NCI-H1092 (cell line): ENCODE results near the gene PRKN.
A peak's percentile ranks its signal among the peaks of the same experiment; 100 is the strongest.

ENCODE experiments used
- DNase-seq: peaks from one replicate; lab custom pipeline; 2025; lab: John Stamatoyannopoulos, UW

Gene PRKN

DNA sequence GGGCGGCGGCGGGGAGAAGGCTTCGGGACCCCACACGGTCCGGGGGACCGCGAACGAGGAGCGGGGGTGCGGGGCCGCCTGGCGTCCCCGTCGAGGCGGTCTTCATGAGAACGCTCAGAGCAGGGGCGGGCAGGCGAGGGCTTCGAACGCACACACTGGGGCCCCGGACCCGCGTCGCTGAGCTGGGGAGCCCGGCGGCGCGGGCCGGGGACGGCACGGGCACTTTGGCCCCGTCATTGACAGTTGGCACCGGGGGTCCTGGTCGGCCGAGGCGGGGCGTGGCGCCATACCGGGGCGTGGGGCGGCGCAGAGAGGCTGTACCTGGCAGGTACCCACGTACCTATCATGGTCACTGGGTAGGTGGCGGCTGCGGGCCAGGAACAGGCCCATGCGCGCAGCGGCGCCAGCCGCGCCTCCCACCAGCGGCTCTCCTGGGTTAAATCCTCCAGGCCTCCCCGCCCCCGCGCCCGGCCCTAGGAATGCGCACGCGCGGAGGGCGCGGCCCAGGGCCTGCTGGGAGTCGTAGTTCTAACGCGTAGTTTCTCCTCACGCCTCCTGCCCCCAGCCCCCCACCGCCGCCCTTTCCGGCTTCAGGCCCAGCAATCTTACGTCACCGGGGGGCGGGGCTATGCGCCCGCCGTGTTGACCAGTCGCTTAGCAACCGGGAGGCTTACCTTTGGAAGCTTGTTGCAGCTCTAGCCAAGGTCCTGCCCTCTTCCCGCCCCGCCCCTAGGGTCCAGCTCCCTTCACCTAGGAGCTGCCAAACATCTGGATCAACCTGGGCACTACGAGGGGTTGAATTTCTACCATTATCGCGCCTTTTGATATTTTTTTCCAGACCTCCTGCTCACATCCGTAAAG is at the start of gene PRKN, which contains the start of gene PACRG:
PRKN (minus strand) TSS at position 445 of the 861 bp plus-strand sequence.
PACRG (plus strand) TSS at position 653 of the 861 bp plus-strand sequence.
- peak; percentile 100 for DNase-seq

GRCh38 chr6:162777091-162777490 is 49.5 kb upstream of the PRKN start:
- no peak for DNase-seq

GRCh38 chr6:162773996-162774395 is 46.4 kb upstream of the PRKN start:
- DNase-seq = no peak

- no peak for DNase-seq
Observed at GRCh38 chr6:162772466-162772865, 44.9 kb upstream of the PRKN start.

DNA sequence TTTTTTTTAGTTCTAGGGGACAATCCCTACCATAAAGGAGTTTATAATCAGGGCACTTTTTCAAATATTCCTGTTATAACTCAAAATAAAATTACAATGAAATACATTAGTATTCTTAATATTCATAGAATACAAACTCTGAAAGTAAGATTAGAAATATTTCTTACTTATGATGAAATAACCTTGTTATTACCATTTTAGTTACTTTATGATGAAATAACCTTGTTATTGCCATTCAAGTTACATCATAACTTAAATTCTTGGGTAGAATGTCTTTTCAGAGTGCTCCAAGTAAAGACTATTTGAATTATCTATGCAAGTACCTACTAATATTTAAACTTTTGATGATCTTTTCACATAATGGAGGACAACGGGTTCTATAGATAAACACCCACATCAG is 43.4 kb upstream of the PRKN start:
- no peak for DNase-seq

GRCh38 chr6:162770136-162770535 is 42.6 kb upstream of the PRKN start:
- no peak for DNase-seq

DNA sequence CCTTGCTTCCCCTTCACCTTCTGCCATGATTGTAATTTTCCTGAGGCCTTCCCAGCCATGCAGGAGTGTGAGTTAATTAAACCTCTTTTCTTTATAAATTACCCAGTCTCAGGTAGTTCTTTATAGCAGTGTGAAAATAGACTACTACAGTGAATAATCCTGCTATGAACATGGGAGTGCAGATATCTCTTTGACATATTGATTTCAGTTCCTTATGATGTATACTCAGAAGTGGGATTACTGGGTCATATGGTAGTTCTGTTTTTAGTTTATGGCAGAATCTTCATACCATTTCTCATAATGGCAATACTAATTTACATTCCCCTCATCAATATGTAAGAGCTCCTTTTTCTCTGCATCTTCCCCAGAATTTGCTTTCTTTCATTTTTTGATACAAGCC is 26.2 kb upstream of the PRKN start:
- no peak for DNase-seq

GRCh38 chr6:162751211-162751859 is 23.8 kb upstream of the PRKN start:
- DNase-seq = no peak

DNA sequence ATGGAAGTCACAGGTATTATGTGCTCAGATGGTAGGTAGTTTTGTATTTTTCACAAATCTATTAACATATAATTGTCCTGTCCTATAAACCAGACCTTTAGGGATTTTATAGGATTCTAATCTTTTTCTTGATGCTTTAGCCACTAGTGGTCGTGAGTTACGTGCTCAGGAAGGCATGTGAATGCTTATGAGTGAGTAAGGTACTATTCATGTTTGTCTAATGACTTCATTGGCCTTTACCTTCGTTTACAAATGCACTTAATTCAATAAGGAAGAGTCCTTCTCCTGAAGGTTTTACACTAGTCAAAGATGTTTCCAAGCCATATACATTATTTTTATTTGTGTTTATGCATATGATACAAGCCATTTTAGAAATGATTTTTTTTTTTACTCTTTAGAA is 23.2 kb upstream of the PRKN start:
- DNase-seq = no peak

GRCh38 chr6:162736961-162737360 is 9.4 kb upstream of the PRKN start:
- DNase-seq = no peak

- no peak for DNase-seq
Observed at GRCh38 chr6:162733489-162733888, 5.9 kb upstream of the PRKN start.

DNA sequence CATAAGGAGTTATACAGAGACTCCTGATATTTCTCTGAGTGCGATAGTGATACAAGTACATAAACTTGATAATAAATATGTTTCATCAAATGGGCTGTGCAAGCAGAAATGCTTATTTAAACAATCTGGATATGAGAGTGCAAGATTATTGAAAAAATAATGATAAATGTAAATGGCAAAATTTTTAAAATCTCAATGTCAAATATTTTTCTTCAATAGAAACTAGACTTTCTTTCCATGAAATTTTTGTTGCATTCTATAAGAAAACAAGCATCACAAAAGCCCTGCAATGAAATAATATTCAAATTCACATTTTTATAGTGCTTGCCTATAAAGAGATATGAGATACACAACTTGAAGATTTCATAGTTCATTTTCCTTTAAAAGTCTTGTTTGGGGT is 2.9 kb upstream of the PRKN start:
- DNase-seq = no peak

DNA sequence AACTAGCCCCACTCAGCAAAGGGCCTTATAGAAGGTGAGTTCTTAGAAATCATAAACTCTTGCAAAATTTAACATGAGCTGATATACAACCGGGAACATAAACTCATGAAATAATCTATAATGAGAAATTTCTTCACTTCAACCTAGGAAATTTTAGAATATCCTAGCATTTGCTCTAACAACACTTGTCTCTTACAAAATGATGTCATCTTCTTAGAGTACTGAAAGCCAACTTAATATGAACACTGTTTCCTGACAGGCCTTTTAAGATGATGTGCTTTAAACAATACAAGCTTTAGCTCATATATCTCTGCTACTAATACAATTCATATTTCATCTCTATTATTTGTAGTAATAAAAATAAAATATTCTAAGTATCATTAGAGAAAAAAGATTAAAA is 1.1 kb upstream of the PRKN start:
- DNase-seq = no peak

GRCh38 chr6:162728197-162728596 is 631 bp upstream of the PRKN start:
- no peak for DNase-seq

DNA sequence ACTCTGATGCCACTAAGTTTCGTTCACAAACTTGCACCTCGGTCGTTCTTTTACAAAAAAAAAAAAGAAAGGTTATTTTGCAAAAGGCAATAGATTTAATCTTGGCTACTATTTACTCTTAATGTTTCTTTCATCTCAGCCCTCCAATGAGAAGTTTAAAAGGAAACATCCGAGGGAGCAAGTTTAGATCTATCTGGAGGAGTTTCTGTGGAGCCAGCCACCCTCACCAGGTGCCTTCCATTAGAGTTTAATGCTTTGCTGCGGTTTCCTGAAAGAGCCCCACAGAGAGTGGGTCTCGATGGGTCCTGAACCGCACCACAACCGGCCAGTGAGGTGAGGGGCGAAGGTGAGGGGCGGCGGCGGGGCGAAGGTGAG is 632 bp downstream of the PRKN start:
- peak; percentile 56 for DNase-seq

- DNase-seq = no peak
Observed at GRCh38 chr6:162722633-162723032, 4.9 kb downstream of the PRKN start.

- DNase-seq = no peak
Observed at GRCh38 chr6:162722226-162722625, 5.3 kb downstream of the PRKN start.

DNA sequence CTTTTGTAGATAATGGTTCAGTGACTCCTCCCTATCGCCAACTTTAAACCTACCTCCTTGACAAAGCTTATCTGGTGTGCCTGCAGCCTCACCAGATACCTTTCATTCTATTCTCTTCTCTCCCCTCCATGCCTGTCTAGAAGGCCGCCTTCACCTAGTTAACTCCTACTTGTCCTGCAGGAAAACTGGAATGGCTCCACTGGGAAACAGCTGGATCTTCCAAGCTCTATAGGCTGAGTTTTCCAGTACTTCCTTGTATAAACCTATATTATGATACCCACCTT is 6.2 kb downstream of the PRKN start:
- no peak for DNase-seq

DNA sequence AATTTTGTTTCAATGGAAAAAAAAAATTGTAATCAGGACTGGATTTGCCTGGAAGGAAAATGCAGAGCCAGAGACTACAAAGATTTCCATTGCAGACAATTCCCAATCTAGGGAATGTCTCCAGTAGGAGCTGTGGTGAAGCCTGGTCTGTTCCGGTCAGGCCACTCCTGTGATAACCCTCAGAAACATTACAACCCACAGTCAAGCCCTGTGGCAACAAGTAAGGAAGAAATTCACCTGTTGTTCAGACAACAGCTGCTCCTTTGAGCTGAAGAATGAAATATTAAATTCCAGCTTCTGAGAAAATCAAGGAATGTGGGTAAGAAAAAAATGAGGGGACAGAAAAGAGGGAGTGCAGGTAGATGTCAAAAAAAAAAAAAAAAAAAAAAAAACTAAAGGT is 8.0 kb downstream of the PRKN start:
- no peak for DNase-seq

DNA sequence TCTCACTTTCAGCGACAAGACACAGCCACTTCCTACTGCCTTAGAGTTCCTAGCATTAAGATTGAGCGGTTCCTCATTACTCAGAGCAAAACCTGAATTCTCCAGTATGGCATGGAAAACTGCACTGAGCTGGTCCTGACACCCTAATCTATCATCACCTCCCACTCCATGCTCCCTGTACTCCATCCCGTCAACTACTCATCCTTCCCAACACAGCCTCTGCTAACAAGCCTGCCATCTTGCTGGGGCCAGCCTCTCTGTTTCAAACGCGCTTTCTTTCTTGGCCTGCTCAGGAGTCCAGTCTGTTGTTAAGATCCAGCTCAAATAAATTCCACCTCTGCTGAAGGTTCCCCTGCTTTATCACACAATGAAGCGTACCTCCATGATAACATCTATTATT is 12.0 kb downstream of the PRKN start:
- DNase-seq = no peak

DNA sequence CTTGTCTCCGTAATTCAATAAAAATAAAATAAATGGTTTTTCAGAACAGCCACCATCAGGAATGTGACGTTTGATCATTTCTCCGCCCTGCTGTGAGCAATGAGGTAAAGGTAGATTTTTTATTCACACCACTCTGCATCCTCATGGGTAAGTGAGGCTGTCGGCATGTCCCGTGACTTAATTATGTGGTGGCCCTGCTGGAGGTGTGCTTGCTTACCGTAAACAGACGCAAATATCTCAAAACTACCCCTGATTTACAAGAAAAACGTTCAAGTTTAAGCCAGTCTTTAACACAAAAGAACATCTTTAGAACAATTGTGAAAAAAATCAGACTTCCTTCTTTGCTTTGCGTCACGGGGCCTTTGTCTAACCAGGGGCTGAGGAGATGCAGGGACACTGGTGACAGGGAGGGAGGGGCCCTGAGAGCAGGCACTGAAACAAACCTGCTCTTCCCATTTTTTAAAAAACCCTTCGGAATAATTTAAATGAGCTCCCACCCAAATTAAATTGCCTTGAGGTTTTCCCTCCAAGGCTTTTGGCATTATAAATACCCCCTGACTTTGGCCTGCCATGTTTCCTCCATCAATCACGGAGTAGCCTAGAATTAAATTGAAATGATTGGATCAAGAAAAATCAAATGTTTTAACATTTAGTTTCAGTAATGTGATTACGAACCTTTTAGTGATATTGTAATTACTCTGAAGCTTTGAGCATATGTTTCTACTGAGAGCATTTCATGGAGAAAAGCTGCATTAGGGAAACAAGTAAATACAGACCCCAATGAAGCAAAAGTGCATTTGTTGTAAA is 13.4 kb downstream of the PRKN start:
- DNase-seq = no peak

DNA sequence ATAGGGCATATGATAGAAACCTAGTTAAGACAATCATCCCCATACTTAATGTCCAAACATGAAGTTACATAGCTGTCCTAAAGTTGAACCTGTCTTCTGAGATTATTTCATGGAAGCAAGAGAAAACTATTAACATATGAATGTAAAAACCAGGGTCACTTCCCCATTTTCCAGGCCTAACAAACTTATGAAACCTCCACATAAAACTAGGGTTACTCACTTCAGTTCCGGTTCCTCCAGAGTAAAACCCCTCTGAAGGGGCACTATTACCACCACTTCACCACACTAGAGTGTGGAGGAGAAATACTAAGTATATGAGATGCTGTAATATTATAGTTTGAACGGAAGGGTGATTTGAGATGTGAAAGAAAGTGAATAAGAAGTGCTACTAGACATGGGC is 14.9 kb downstream of the PRKN start:
- no peak for DNase-seq

DNA sequence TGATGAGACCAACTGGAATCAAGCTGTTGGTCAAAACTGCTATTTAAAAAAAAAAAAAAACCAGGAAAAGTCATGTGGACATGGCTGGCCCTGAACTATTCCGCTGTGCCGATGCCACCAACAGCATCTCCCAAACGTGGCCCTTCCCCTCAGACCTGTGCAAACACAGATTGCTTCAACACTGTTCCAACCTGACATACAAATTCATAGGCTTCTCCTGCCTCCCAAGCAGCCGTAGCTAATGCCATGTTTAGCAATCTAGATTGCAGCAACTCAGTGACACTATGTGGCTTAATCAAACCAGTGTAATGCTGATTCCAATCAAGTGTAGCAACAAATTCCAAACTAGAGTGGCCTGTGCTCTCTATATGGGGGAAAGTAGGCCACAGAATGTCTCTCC is 16.2 kb downstream of the PRKN start:
- no peak for DNase-seq
